Hematopoietic multipotent progenitor cell treated with erythropoietin and hydrocortisone succinate and interleukin-3 and kit ligand, for 6 days (in vitro differentiated cells): ENCODE measurements around the gene MYRIP.
A peak's percentile ranks its signal among the peaks of the same experiment; 100 is the strongest.
"Not testable (repeated sequence)": the region's sequence is repeated elsewhere in the genome, so short reads cannot be mapped to it uniquely, and the experiment has no call there.

Experiments used
- DNase-seq: peaks from one replicate; pipeline ENCODE4 v3.0.0-alpha.2; 2015

The MYRIP gene

DNA sequence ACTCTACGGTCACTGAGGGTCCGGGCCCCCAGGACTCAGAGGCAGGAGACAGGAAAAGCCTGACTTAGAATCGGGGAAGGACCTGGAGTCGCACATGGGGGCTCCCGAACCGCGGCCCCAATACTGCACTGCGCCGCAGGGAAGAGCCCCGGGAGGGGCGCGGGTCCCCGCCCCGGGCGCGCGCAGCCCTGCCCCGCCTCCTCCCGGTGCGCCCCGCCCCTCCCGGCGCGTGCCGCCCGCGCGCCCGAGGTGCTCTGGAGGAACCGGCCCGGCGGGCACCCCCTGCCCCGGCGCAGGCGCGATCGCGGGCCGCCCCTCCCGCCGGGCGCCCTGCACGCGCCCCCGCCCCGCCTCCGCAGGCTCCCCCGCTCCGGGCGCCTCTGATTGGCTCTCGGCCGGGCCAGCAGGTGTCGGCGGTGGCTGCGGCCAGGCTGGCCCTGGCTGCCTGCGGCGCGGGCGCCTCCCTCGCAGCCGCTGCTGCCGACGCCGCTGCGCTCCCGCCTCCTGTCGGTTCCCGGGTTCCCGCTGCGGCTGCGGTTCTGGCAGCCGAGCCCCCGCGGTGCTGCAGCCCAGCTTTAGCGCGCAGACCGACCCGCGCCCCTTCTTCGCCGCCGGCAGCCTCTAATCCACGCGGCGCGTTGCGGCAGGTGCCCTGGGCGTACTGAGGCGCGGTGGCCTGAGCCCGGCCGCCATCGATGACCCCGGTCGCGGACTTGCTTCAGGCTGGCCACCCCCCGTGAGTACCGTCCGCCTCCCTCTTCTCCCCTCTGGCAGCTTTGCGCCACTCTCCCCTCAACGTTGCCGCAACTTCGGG lies at the start of gene MYRIP:
MYRIP (plus strand) TSS at position 429 of the 814 bp plus-strand sequence. CDS start 91,208 bp downstream, outside the sequence.
- peak; percentile 75 for DNase-seq

DNA sequence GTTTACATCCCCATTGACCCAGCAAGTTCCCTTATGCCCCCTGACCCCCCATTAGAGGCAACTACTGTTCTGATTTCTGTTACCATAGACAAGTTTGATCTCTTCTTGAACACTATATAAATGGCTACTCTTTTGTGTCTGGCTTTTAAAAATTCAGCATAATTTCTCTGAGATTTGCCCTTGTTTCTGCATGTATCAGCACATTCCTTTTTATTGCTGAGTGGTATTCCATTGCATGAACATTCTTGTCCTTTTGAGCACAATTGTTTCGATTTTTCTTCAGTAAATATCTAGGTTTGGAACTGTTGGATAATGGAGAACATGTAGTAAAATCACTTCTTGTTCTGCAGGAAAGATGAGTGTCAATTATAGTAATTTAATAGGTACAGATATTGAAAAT lies 49.1 kb upstream of the MYRIP start:
- no peak for DNase-seq

- peak; percentile 63 for DNase-seq
Measured at GRCh38 chr3:39762537-39763070, 46.8 kb upstream of the MYRIP start.

- DNase-seq = no peak
Measured at GRCh38 chr3:39763390-39763789, 46.0 kb upstream of the MYRIP start.

- no peak for DNase-seq
Measured at GRCh38 chr3:39765575-39765974, 43.8 kb upstream of the MYRIP start.

GRCh38 chr3:39766433-39766832 lies 43.0 kb upstream of the MYRIP start:
- DNase-seq = no peak

- not testable (repeated sequence) for DNase-seq
Measured at GRCh38 chr3:39766909-39767308, 42.5 kb upstream of the MYRIP start.

DNA sequence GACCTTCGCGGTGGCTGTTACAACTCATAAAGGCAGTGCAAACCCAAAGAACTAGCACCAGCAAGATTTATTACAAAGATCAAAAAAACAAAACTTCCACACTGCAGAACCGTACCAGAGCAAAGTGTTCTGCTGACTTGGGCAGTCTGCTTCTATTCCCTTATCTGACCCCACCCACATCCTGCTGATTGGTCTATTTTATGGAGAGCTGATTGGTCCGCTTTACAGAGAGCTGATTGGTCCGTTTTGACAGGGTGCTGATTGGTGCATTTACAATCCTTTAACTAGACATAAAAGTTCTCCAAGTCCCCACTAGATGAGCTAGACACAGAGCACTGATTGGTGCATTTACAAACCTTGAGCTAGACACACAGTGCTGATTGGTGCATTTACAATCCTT lies 31.2 kb upstream of the MYRIP start:
- DNase-seq = not testable (repeated sequence)

- DNase-seq = no peak
Measured at GRCh38 chr3:39779511-39780230, 29.7 kb upstream of the MYRIP start.

GRCh38 chr3:39780352-39780751 lies 29.1 kb upstream of the MYRIP start:
- DNase-seq = peak; percentile 40

DNA sequence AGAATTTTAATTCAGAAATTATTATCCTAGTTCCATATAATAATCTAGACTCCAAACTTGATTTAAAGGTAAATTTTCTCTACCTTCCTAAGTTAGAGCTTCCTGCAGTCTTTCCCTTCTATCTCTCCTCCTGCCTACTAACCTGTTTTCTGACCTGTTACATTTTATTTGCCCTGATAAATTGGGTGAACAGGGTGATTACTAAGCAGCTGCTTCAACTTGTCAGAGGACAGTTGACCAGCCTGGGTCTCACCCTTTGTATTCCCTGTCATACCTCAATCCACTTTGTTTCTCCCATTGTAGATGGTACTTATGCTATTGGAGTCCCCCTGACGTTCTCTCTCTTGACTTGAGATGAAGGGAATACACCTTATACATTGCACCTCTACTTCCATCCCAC lies 28.4 kb upstream of the MYRIP start:
- DNase-seq = no peak

- DNase-seq = no peak
Measured at GRCh38 chr3:39781632-39782031, 27.8 kb upstream of the MYRIP start.

DNA sequence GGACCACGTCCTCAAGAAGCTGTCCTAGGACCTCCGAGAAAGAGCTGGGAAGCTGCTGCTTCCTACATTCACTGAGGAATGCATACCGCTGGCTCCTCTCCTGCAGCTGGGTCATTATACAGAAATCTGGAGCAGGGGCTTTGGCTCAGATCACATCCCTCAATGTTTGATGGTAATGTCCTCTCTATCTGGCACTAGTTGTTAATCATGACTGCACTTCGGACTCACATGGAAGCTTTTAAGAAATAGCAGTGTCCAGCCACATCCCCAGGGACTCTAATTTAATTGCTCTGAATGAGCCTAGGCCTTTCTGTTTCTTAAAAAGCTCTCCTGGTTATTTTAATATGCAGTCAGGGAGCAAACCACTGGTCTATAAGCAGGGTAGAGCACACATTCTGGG lies 25.7 kb upstream of the MYRIP start:
- DNase-seq = no peak

- no peak for DNase-seq
Measured at GRCh38 chr3:39784922-39785321, 24.5 kb upstream of the MYRIP start.

DNA sequence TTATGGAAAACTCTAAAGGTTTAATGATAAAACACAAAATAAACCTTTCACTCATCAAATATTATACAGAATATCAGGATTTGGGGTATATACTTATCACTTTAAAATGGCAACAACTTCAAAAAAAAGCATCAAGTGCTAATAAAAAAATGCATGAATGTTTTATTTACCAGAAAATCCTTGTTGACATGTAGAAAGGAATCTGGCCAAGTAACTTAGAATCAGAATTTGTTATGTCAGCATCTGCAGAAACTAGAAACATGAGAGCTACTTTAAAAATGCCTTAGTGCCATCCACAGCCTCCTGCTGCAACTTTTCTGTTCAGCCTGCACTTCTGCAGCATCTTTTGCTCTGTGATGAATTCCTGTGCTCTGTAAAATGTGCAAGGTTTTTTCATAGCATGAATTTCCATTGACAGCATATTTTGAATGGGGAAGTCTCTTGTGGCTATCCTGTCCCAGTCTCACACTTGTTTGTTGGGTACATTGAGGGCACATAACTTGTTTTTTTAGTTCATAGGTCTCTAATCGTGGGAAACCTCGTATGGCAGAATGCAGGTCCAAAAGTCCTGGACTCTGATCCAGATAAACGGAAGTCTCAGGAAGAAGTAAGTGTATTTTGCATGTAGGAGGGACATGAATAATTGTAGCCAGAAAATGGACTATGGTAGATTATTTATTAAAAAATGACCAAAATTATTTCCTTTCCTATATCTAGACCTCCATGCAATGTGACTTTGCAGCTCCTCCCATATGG lies 21.1 kb upstream of the MYRIP start:
- no peak for DNase-seq

DNA sequence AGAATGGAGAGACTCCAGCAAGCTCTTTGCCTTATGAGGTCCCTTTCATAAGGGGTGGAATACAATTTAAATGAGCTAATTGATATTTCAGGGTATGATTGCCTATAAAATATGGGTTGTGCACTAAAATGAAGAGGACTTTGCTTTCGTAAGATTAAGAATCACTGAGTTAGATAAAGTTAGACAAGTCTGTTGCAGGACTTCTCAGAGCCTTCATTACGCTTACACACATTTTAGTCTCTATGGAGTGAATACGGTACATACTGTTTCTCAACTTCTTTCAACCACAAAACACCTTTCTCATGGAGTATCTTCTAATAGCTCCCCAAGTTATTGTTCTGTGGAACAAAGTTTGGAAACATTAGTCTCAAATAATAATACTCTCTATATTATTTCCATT lies 17.8 kb upstream of the MYRIP start:
- no peak for DNase-seq

DNA sequence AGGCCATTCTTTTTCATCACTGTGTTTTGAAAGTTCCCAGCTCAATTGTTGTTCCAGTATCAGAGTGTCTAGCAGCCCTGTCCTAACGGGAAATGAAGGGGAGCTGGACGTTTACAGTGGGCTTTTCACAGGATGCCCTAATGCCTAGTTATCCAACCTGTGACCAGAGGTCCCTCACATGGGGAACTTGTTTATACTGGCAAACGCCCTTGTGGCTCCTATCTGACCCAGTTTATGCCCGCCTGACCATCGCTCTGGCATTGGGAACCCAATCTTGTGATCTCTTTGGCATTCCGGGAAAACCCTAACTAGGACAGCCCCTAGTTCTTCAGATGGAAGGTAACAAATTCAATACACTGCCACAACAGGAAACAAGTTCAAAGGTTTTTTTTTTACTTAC lies 14.5 kb upstream of the MYRIP start:
- DNase-seq = no peak

DNA sequence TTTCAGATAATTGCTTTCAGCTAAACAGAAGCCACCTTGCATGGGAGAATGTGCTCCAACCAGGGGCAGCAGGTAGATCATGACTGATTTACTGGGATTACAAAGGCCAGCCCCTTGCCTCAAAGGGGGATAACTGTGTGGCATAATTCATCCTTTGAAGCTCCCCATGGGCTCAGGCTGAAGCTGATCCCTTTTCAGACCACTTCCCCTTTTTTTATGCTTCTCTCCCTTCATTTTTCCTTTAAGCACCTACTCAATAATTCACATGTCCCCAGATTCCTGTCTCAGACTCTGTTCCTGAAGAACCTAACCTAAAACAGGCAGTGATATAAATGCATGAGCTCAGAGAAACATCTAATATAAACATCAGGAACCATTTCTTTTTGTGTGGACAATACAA lies 8.2 kb upstream of the MYRIP start:
- no peak for DNase-seq

GRCh38 chr3:39802486-39802885 lies 6.9 kb upstream of the MYRIP start:
- DNase-seq = not testable (repeated sequence)

- no peak for DNase-seq
Measured at GRCh38 chr3:39803956-39804355, 5.5 kb upstream of the MYRIP start.

DNA sequence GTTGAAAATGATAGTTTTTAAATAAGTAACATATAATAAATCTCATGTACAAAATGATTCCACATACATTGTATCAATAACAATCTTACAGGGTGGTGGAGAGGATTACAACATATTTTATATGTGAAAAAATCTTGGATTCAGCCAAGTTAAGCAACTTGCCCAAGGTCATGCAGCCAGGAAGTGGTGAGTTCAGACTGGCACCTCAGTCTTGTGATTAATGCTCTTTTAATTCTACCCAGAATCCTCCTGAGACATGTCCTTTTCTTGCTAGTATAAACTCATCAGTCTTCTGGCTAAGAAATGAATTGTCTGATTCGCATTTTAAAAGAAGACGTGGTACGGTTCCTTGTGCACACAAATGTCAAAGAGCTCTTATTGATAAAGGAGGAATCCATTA lies 4.5 kb upstream of the MYRIP start:
- DNase-seq = no peak

DNA sequence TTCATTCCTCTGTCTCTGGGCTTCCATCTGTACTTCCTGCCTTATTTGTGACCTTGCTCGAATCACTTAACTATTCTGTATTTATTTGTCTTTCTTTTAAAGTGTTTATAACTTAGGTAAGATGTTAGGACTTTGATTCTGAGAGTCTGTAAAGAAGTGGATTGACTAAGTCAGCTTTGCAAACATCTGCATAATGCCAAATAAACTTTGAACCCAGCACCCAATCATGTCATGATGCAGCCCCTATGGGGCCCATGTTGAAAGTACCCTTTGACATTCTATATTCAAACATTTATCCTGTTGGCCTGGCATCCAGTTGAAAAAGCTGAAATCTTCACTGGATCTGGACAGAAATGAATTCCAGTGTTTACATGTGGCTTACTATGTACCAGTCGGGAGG lies 3.8 kb upstream of the MYRIP start:
- no peak for DNase-seq

GRCh38 chr3:39806820-39807219 lies 2.6 kb upstream of the MYRIP start:
- no peak for DNase-seq
